ENCODE measurements around the gene TUSC7. TPM values are rescaled to one million over a fixed set of nuclear protein-coding genes. Genes with fewer than 3 reads are reported as not detected.

TUSC7 gene
- total RNA-seq, 2 donors from 2014 or later = not detected

DNA sequence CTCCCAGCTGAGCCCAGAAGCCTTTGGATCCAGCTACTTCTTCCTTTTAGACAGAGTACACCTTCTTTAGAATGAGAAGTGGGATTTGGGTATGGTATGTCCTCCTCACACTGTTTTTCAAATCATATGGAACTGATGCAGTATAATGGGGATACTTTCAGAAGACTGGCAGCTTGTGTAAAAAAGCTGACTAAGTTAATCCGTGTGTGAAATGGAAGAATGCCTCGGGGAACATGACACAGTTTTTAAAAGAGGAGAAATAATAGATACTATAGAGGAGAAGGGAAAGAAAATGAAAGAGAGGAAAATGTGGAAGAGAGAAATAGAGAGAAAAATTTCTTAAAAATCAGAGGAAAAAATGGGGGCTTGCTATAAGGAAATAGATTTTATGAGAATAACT, 47.7 kb downstream of the TUSC7 start:
- no peak for DNase-seq
- intact Hi-C loops (cut with DNase I) = no loop called here
- no peak for ATAC-seq

DNA sequence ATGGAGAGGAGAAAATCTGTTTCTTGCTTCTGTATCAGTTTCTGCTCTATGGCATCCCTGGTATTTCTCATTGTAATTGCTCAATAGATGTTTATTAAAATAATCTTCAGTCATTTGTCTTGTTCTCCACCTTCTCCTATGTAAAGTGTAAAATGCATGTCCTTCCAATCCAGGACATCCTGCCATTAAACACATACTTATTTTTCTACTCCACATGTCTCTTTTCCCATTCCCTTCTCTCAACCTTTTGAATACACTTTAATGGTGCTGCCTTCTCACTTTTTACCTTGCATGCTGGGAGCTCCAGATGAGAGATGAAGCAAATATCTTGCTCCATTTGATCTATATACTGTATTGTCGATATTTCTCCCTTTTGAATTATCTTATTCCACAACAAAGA, 49.7 kb downstream of the TUSC7 start:
- no peak for DNase-seq
- ATAC-seq = no peak
- intact Hi-C loops (cut with DNase I) = no loop called here

Measured in left cardiac atrium (tissue), 4 donors.